ENCODE measurements around the gene LYPLAL1.
A peak's percentile ranks its signal among the peaks of the same experiment; 100 is the strongest.

Gene LYPLAL1

DNA sequence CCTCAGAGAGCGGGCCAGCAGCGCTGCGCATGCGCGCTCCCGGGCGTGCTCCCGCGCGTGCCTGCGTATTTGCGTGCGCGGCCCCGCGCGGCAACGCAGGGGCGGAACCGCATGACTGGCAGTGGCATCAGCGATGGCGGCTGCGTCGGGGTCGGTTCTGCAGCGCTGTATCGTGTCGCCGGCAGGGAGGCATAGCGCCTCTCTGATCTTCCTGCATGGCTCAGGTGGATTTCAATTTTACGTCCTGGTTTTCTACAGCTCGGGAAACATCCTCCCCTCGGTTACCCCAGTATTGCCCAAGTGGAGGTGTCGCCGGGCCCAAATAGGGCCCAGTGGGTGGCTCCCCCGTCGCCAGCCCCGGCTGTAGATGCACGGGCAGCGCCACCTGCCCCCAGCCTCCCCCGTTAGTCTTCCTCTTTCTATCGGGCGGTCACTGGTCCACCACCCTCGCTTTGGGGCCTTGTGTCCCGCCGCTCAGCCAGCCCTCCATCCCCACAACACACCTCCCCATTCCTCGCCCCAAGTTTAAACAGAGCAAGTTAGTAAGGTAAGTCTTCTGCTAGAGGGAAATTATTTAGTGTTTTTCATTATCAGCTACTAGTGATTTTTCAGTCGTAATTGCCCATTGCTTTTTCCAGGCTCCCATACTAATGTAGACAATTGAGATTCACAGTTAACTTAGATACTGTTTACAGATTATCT lies at the start of gene LYPLAL1:
Gene LYPLAL1 (plus strand): TSS at position 121 of the 702 bp plus-strand sequence. CDS start 13 bp downstream, at position 134.
- TF ChIP-seq, protein P1, sequence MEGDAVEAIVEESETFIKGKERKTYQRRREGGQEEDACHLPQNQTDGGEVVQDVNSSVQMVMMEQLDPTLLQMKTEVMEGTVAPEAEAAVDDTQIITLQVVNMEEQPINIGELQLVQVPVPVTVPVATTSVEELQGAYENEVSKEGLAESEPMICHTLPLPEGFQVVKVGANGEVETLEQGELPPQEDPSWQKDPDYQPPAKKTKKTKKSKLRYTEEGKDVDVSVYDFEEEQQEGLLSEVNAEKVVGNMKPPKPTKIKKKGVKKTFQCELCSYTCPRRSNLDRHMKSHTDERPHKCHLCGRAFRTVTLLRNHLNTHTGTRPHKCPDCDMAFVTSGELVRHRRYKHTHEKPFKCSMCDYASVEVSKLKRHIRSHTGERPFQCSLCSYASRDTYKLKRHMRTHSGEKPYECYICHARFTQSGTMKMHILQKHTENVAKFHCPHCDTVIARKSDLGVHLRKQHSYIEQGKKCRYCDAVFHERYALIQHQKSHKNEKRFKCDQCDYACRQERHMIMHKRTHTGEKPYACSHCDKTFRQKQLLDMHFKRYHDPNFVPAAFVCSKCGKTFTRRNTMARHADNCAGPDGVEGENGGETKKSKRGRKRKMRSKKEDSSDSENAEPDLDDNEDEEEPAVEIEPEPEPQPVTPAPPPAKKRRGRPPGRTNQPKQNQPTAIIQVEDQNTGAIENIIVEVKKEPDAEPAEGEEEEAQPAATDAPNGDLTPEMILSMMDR (IDR thresholded peaks at IDR 0.05; ENCODE audit: extremely low read depth, insufficient read depth, missing control alignments) = peak; percentile 39
- in situ Hi-C loops (cut with MboI; ENCODE audit: low pct_unique_long_range_greater_than_20kb, low sequenced_read_pairs, unreplicated experiment) = no loop called here

DNA sequence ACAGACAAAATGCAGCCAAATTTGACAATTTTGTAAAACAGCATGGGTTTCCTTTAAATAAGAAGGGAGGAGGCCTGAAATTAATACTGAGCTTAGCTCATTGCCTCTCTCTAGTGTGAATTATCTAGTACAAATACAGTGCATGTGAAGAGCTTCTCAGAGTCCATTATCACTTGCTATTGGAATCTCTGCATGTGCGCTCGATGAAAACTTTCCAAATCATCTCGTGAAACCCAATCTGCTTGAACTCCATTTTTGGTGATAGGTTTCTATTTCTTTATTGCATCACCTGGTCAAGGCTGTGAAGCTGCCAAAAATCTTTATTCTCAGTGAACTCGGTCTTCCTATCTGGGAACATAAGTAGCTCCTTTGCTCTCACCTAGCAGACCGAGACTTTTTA lies 49.5 kb upstream of the LYPLAL1 start:
- DNase-seq (ENCODE audit: low spot score) = no peak
- in situ Hi-C loops (cut with MboI; ENCODE audit: low pct_unique_long_range_greater_than_20kb, low sequenced_read_pairs, unreplicated experiment) = no loop called here
- TF ChIP-seq, protein P1 (IDR thresholded peaks at IDR 0.05; ENCODE audit: extremely low read depth, insufficient read depth, missing control alignments) = no peak

More for the DNA sequence above, at the start of gene LYPLAL1:
- DNase-seq (ENCODE audit: low spot score) = peak; percentile 86

DNA sequence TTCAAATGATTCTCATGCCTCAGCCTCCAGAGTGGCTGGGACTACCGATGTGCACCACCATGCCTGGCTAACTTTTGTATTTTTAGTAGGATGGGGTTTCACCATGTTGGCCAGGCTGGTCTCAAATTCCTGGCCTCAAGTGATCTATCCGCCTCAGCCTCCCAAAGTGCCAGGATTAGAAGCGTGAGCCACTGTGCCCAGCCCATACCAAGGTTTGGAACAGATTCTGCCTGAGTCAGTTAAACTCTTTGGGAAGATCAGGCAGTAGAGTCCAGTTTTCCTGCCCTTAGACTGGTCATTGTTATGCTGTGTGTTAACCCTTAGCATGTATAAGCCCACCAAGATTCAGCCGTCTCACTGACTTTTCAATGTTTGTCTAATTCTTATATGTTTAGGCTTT lies 48.3 kb upstream of the LYPLAL1 start:
- no peak for DNase-seq (ENCODE audit: low spot score)
- in situ Hi-C loops (cut with MboI; ENCODE audit: low pct_unique_long_range_greater_than_20kb, low sequenced_read_pairs, unreplicated experiment) = no loop called here
- TF ChIP-seq, protein P1 (IDR thresholded peaks at IDR 0.05; ENCODE audit: extremely low read depth, insufficient read depth, missing control alignments) = no peak

DNA sequence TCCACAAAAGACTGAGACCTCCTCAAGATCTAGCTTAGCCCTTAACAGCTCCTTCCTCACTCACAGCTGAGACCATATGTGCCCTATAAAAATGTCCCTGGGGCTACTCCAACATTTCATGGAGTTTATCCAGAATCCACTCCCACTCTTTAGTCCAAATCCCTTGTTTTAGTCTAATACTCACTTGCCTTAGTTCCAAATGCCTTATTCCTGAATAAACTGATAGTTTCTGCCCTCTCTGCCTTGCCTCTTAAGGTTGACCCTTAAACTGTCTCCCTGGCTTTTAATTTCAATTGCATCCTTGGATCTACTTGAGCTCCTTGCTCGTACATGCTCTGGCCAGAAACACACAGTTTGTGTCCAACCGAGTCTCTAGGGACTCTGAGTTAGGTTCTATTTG lies 47.3 kb upstream of the LYPLAL1 start:
- TF ChIP-seq, protein P1 (IDR thresholded peaks at IDR 0.05; ENCODE audit: extremely low read depth, insufficient read depth, missing control alignments) = no peak
- in situ Hi-C loops (cut with MboI; ENCODE audit: low pct_unique_long_range_greater_than_20kb, low sequenced_read_pairs, unreplicated experiment) = no loop called here
- DNase-seq (ENCODE audit: low spot score) = no peak

DNA sequence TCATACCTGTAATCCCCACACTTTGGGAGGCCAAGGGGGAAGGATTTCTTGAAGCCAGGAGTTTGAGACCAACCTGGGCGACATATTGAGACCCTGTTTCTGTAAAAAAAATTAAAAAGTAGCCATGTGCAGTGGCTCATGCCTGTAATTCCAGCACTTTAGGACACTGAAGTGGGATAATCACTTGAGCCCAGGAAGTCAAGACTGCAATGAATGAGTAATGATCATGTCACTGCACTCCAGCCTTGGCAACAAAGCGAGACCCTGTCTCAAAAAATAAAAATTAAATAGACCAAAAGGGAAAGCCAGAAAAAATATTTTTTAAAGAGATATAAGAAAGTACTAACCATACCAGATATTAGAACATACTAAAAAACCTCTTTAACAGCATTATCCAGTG lies 44.7 kb upstream of the LYPLAL1 start:
- TF ChIP-seq, protein P1 (IDR thresholded peaks at IDR 0.05; ENCODE audit: extremely low read depth, insufficient read depth, missing control alignments) = no peak
- DNase-seq (ENCODE audit: low spot score) = no peak
- in situ Hi-C loops (cut with MboI; ENCODE audit: low pct_unique_long_range_greater_than_20kb, low sequenced_read_pairs, unreplicated experiment) = no loop called here

DNA sequence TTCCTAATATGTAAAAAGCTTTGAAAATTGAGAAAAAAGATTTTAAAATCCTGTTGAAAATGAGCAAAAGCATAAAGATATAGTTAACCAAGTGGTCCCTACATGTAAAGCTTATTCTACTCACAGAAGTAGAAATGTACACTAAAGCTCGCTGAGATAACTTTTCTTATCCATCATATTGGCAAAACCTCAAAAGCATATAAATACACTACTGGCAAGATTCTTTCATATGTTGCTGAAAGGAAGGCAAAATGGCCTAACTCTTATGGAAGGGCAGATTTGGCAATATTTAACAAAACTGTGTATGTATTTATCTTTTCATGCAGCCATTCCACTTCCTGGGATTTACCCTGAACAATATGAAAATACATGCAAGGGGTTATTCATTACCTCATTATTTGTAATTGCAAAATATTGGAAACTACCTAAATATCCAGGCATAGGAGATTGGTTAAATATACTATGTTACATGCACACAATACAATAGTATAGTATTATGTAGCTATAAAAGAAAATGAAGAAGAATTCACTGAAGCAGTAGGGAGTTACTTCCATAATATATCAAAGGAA lies 43.2 kb upstream of the LYPLAL1 start:
- no peak for DNase-seq (ENCODE audit: low spot score)
- in situ Hi-C loops (cut with MboI; ENCODE audit: low pct_unique_long_range_greater_than_20kb, low sequenced_read_pairs, unreplicated experiment) = no loop called here
- TF ChIP-seq, protein P1 (IDR thresholded peaks at IDR 0.05; ENCODE audit: extremely low read depth, insufficient read depth, missing control alignments) = no peak

Data from GM13977 (cell line).